B cell (primary cell): ENCODE measurements around the gene BEND3. TPM values are rescaled to one million over a fixed set of nuclear protein-coding genes. Genes with fewer than 3 reads are reported as not detected.

Experiments used
- ATAC-seq: fragments of 200-7000 bp; cut with Tn5 transposase; one replicate; pipeline ENCODE4 v1.10.0; 2021; ENCODE audit warnings: low read depth, mild to moderate bottlenecking, moderate number of reproducible peaks, moderate library complexity
- CTCF ChIA-PET: fragments of 350-600 bp; sonication (Branson Sonifier 250); formaldehyde crosslinking; loops from one replicate; lab custom pipeline; 2021; ENCODE audit warnings: antibody characterized with exemption, inconsistent platforms; lab: Charles Lee
- POLR2A ChIA-PET: fragments of 350-600 bp; sonication (Branson Sonifier 250); formaldehyde crosslinking; loops from one replicate; lab custom pipeline; 2021; ENCODE audit warnings: antibody characterized with exemption; lab: Charles Lee
- DNase-seq: peaks from one replicate; pipeline ENCODE4 v3.0.0; 2013
- H2AFZ ChIP-seq: 2 replicates; pipeline ENCODE4 v1.6.1; 2012; ENCODE audit warnings: mild to moderate bottlenecking, low read depth, low read length; ENCODE audit not compliant: insufficient read depth, poor library complexity, severe bottlenecking
- H3K27ac ChIP-seq, 2 donors: 1 replicate in 1 of 2; 2 replicates in 1 of 2; pipeline ENCODE4 v1.5.1; 2012 to 2013; ENCODE audit warnings: low read length in 2 of 2, mild to moderate bottlenecking in 2 of 2, moderate library complexity in 1 of 2
- H3K27me3 ChIP-seq, 4 experiments: fragments of 200-600 bp in 1 of 4; sonication (generic) in 1 of 4; replicated peaks in 1 of 4; 1 replicate in 2 of 4; 2 replicates in 2 of 4; pipeline versions ENCODE4 v1.6.1 to v1.7.0; 2013 to 2016; ENCODE audit warnings: low read length in 3 of 4, mild to moderate bottlenecking in 2 of 4, mixed read lengths in 1 of 4, moderate library complexity in 1 of 4; ENCODE audit not compliant: insufficient read depth in 4 of 4, control insufficient read depth in 3 of 4; ENCODE audit errors: control extremely low read depth in 1 of 4
- H3K36me3 ChIP-seq, 2 experiments: replicated peaks in 1 of 2; 1 replicate in 1 of 2; 2 replicates in 1 of 2; pipeline versions ENCODE4 v1.6.1 to v1.7.1; 2013; ENCODE audit warnings: low read length in 1 of 2; ENCODE audit not compliant: insufficient read depth in 2 of 2, control insufficient read depth in 1 of 2; ENCODE audit errors: control extremely low read depth in 1 of 2, extremely low read depth in 1 of 2
- H3K4me1 ChIP-seq, 2 donors: fragments of 200-600 bp in 1 of 2; sonication (generic) in 1 of 2; 1 replicate in 1 of 2; 2 replicates in 1 of 2; pipeline versions ENCODE4 v1.5.1 to v1.6.1; 2013 to 2017; ENCODE audit warnings: low read length in 2 of 2; ENCODE audit not compliant: control insufficient read depth in 2 of 2, insufficient read depth in 2 of 2
- H3K4me2 ChIP-seq: replicated peaks from 2 replicates; pipeline ENCODE3; 2012; ENCODE audit warnings: mild to moderate bottlenecking, low read depth, low read length; ENCODE audit not compliant: poor library complexity, severe bottlenecking
- H3K4me3 ChIP-seq, 5 experiments: fragments of 200-600 bp in 1 of 5; sonication (generic) in 1 of 5; 1 replicate in 3 of 5; 2 replicates in 2 of 5; pipeline versions ENCODE4 v1.5.1 to v1.7.0; 2011 to 2016; ENCODE audit warnings: low read length in 4 of 5, mild to moderate bottlenecking in 4 of 5, low read depth in 2 of 5, control low read depth in 1 of 5, moderate library complexity in 1 of 5; ENCODE audit not compliant: insufficient read depth in 1 of 5; ENCODE audit errors: control extremely low read depth in 1 of 5, extremely low read depth in 1 of 5
- H3K79me2 ChIP-seq: fragments of 200-600 bp; sonication (generic); one replicate; pipeline ENCODE4 v1.6.0; 2016; ENCODE audit warnings: low read length; ENCODE audit not compliant: control insufficient read depth, insufficient read depth
- H3K9ac ChIP-seq: fragments of 200-600 bp; sonication (generic); 2 replicates; pipeline ENCODE4 v1.6.1; 2017; ENCODE audit warnings: mild to moderate bottlenecking, low read length, moderate library complexity
- H3K9me3 ChIP-seq, 3 donors: one replicate each; pipeline versions ENCODE4 v1.6.1 to v1.7.1; 2013; ENCODE audit warnings: low read length in 2 of 3; ENCODE audit not compliant: control insufficient read depth in 2 of 3, insufficient read depth in 1 of 3; ENCODE audit errors: control extremely low read depth in 1 of 3
- H4K20me1 ChIP-seq: 2 replicates; pipeline ENCODE4 v1.6.0; 2012; ENCODE audit warnings: mild to moderate bottlenecking, low read length; ENCODE audit not compliant: insufficient read depth, control insufficient read depth, poor library complexity, severe bottlenecking
- H3K27ac Mint-ChIP-seq: one replicate; pipeline ENCODE4 v1.8.0; 2021; ENCODE audit warnings: mixed read lengths
- H3K27me3 Mint-ChIP-seq: one replicate; pipeline ENCODE4 v1.8.0; 2021; ENCODE audit warnings: mixed read lengths
- H3K4me1 Mint-ChIP-seq: one replicate; pipeline ENCODE4 v1.8.0; 2021; ENCODE audit warnings: mixed read lengths
- H3K4me3 Mint-ChIP-seq: one replicate; pipeline ENCODE4 v1.8.0; 2021; ENCODE audit warnings: mixed read lengths
- H3K9me3 Mint-ChIP-seq: one replicate; pipeline ENCODE4 v1.8.0; 2022; ENCODE audit warnings: mixed read lengths; ENCODE audit not compliant: insufficient read depth
- CTCF ChIP-seq: fragments of 200-600 bp; IDR thresholded peaks from one replicate; pipeline ENCODE4 v1.8.0; 2022; ENCODE audit warnings: antibody characterized with exemption, mild to moderate bottlenecking
- EZH2 ChIP-seq: IDR thresholded peaks from 2 replicates; pipeline ENCODE4 v1.6.1; 2012; ENCODE audit warnings: borderline replicate concordance, low read depth, mild to moderate bottlenecking, moderate library complexity, low read length; ENCODE audit not compliant: insufficient read depth, poor library complexity, severe bottlenecking
- WGBS: methylation state at CpG from one replicate; pipeline ENCODE4 v1.1.5; 2013; ENCODE audit warnings: missing lambda C conversion rate; ENCODE audit not compliant: insufficient coverage; 5-methylcytosine and 5-hydroxymethylcytosine counted together
- intact Hi-C: fragments of 100-400 bp; cut with micrococcal nuclease; formaldehyde crosslinking; loops from one replicate; pipeline ENCODE4 v1.10.0; 2022
- polyA plus RNA-seq: library from polyadenylated mRNA; depleted of rRNA; stranded (reverse); fragments of >200 nt; gene quantifications from 2 replicates; pipeline ENCODE4 v1.2.3, GENCODE V29; 2012
- total RNA-seq, 2 donors: library from RNA; stranded (reverse); fragments of 120-200 nt in 1 of 2; gene quantifications; 1 replicate in 1 of 2; 2 replicates in 1 of 2; pipeline versions ENCODE4 v1.2.3 to v1.2.4, GENCODE V29; 2013 to 2022

Gene BEND3
- total and polyA plus RNA-seq, 2 donors (not counting 1 experiment from before 2014, with no cell fraction given), result 0.78 to 2.0 TPM

GRCh38 chr6:107106165-107106564 is 9.2 kb downstream of the BEND3 start:
- H3K9me3 Mint-ChIP-seq, result no peaks in the 10 kb centered on the region
- intact Hi-C loops, result no loop called here
- POLR2A ChIA-PET, result no interaction called here
- H3K27me3 ChIP-seq, result no peaks in the 10 kb centered on the region
- DNase-seq (no peak), ATAC-seq (no peak)
- H4K20me1 ChIP-seq, result no peaks in the 10 kb centered on the region
- H3K4me3 ChIP-seq, result no peak overlapping the region
- H3K9ac ChIP-seq, result no peak overlapping the region
- peaks cover under 1 to 2% of the 10 kb centered on the region in 2 donors for H3K4me1 ChIP-seq
- no peak overlapping the region for H3K27ac Mint-ChIP-seq
- no peak overlapping the region for H2AFZ ChIP-seq
- no peaks in the 10 kb centered on the region for H3K9me3 ChIP-seq
- peaks cover 3% of the 10 kb centered on the region for H3K79me2 ChIP-seq
- no peaks in the 10 kb centered on the region for H3K36me3 ChIP-seq
- H3K4me2 ChIP-seq, result no peak overlapping the region
- CTCF ChIA-PET, result interaction anchor here (2.0 kb wide), 1 partner anchor 8 kb away, joined by 8 read pairs; no protein-coding TSS in a partner anchor
- H3K27me3 Mint-ChIP-seq, result no peaks in the 10 kb centered on the region
- TF ChIP-seq CTCF (no peak), EZH2 (no peak)
- peaks cover 8% of the 10 kb centered on the region for H3K4me1 Mint-ChIP-seq
- WGBS, result 100% methylated on average over 1 of the region's 3 CpGs
- H3K4me3 Mint-ChIP-seq, result no peak overlapping the region
- no peak overlapping the region for H3K27ac ChIP-seq

DNA sequence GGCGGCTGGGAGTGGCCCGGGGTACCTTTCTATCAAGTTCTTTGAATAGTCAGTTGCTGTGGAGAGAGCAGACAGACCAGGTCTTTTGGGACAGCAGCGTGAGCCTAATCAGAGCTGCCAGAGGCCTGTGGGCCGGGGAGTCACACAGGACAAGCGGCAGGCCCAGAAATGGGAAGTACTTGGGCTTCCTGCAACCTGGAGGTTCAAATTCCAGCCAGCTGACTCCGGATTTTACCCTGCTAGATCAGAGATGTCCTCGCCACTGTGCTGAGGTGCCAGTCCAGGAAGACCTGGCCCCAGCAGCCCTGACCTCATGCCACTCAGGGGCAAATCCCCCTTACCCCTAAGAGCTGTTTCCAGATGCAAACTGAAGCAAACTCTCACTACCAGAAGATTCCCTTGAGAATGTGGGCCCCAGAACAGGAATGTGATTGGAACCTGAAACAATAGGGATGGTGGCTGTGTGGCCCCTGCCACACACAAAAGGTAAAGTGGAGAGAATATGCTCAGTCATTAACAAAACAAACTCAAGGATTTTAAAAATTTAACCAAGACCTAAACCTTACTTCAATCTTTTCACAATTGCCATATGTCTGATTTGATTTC is 9.7 kb downstream of the BEND3 start:
- no peaks in the 10 kb centered on the region for H4K20me1 ChIP-seq
- peaks cover 3% of the 10 kb centered on the region for H3K79me2 ChIP-seq
- no peaks in the 10 kb centered on the region for H3K27me3 Mint-ChIP-seq
- H3K4me2 ChIP-seq, result no peak overlapping the region
- no peak overlapping the region for H3K4me3 Mint-ChIP-seq
- 79% methylated on average over 5 of the region's 7 CpGs for WGBS
- DNase-seq (no peak), ATAC-seq (no peak)
- TF ChIP-seq CTCF (no peak), EZH2 (no peak)
- CTCF ChIA-PET, result interaction anchor here (0.7 to 2.0 kb wide), 2 partner anchors 8 to 598 kb away, joined by 3 to 8 read pairs; no protein-coding TSS in a partner anchor
- H3K36me3 ChIP-seq, result no peaks in the 10 kb centered on the region
- no peak overlapping the region for H3K27ac Mint-ChIP-seq
- POLR2A ChIA-PET, result no interaction called here
- H3K4me1 Mint-ChIP-seq, result peaks cover 12% of the 10 kb centered on the region
- intact Hi-C loops, result no loop called here
- H3K9ac ChIP-seq, result no peak overlapping the region
- H2AFZ ChIP-seq, result no peak overlapping the region
- H3K4me1 ChIP-seq, result peaks cover 4 to 5% of the 10 kb centered on the region in 2 donors
- no peaks in the 10 kb centered on the region for H3K9me3 Mint-ChIP-seq
- no peak overlapping the region for H3K4me3 ChIP-seq
- H3K9me3 ChIP-seq, result no peaks in the 10 kb centered on the region
- no peaks in the 10 kb centered on the region for H3K27me3 ChIP-seq
- no peak overlapping the region for H3K27ac ChIP-seq
